Spleen (tissue), 7 donors: ENCODE measurements around the gene PEAK1.

ENCODE experiments used
- POLR2A ChIP-seq, 3 donors: fragments of 450-650 bp; IDR thresholded peaks; one replicate each; pipeline ENCODE4 v1.5.1; 2017; ENCODE audit warnings: antibody characterized with exemption in 3 of 3, mild to moderate bottlenecking in 1 of 3
- TF ChIP-seq, protein P1 (sequence below), 11 experiments: fragments of 200-600 bp in 7 of 11; fragments of 450-650 bp in 4 of 11; sonication (generic) in 4 of 11; IDR thresholded peaks in 8 of 11; conservative IDR thresholded peaks in 3 of 11; 1 replicate in 7 of 11; 2 replicates in 4 of 11; pipeline versions ENCODE4 v1.4.0 to v1.8.0; 2016 to 2021; ENCODE audit warnings: antibody characterized with exemption in 11 of 11, inconsistent platforms in 4 of 11, mild to moderate bottlenecking in 1 of 11
- donor health status: DM: no; HTN: no; CAD: no; lungs with moderate emphysema.
- donor health status: DM: no; HTN: no; CAD: no.
- donor health status: DM: no; HTN: no; CAD: no.

DNA sequence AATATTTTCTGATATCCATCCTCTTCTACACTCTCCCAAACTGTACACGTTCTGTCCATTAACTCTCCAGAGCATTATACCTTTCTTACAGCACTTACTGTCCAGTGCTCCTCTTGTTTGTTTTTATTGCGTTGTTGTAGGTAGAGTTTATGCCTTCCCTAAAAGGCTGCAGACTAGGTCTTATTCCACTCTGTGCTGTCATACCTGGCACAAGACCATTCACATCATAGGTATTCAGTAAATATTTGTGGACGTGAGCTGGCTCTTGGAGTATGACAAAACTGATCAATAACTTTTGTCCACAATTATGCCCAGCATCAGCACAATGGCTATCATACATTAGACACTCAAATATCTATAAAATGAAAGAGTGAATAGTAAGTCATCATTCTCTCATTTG, 5.2 kb upstream of the PEAK1 start:
- TF ChIP-seq POLR2A (IDR thresholded peaks at IDR 0.05), result no peak
- TF ChIP-seq, protein P1, sequence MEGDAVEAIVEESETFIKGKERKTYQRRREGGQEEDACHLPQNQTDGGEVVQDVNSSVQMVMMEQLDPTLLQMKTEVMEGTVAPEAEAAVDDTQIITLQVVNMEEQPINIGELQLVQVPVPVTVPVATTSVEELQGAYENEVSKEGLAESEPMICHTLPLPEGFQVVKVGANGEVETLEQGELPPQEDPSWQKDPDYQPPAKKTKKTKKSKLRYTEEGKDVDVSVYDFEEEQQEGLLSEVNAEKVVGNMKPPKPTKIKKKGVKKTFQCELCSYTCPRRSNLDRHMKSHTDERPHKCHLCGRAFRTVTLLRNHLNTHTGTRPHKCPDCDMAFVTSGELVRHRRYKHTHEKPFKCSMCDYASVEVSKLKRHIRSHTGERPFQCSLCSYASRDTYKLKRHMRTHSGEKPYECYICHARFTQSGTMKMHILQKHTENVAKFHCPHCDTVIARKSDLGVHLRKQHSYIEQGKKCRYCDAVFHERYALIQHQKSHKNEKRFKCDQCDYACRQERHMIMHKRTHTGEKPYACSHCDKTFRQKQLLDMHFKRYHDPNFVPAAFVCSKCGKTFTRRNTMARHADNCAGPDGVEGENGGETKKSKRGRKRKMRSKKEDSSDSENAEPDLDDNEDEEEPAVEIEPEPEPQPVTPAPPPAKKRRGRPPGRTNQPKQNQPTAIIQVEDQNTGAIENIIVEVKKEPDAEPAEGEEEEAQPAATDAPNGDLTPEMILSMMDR (IDR thresholded peaks at IDR 0.05 in 8 of 11, conservative IDR thresholded peaks at IDR 0.05 in 3 of 11), result no peak
